HL-60/S4 treated with phorbol 12-myristate 13-acetate at 8.2 ng/mL for 4 days and 3 days (cell line): ENCODE results near the gene BCAR1.

Experiments used
- in situ Hi-C: fragments of 300-500 bp; cut with MboI; formaldehyde crosslinking; loops from 2 replicates; pipeline ENCODE4 v1.15.0; 2022; ENCODE audit warnings: low sequenced_read_pairs

BCAR1 gene

DNA sequence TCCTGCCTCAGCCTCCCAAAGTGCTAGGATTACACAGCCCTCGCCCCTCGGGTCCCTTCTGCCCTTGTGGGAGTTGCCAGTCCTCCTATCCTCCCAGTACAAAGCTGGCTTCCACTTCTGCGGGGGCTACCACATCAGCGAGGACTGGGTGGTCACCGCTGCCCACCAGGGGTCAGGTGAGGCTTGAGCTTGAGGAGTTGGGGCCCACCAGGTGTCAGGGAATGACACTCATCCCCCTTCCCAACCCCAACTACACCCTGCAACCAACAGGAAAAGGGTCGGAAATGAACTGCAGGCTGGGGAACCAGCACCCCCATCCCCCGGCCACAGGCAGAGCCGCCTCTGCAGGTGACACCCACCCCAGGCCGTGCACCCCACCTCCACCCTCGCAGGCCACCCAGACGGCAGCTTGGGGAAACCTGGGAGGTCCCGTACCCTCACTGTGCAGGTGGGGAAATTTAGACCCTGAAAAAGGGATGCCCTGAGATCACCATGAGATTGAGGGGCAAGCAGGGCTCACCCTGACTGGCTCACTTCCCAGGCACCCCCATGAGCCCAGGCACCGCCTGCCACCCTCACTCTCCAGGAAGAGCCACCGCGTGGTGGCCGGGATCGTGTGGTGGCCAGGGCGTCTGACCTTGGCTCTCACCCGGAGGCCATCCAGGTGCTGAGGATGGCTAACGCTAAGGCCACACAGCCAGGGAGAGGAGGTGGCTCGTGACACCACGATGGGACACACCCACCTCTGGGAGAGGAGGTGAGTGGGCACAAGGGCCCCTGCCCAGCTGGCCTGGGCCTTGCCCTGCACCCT, 24.7 kb downstream of the BCAR1 start:
- in situ Hi-C loops: no loop called here

DNA sequence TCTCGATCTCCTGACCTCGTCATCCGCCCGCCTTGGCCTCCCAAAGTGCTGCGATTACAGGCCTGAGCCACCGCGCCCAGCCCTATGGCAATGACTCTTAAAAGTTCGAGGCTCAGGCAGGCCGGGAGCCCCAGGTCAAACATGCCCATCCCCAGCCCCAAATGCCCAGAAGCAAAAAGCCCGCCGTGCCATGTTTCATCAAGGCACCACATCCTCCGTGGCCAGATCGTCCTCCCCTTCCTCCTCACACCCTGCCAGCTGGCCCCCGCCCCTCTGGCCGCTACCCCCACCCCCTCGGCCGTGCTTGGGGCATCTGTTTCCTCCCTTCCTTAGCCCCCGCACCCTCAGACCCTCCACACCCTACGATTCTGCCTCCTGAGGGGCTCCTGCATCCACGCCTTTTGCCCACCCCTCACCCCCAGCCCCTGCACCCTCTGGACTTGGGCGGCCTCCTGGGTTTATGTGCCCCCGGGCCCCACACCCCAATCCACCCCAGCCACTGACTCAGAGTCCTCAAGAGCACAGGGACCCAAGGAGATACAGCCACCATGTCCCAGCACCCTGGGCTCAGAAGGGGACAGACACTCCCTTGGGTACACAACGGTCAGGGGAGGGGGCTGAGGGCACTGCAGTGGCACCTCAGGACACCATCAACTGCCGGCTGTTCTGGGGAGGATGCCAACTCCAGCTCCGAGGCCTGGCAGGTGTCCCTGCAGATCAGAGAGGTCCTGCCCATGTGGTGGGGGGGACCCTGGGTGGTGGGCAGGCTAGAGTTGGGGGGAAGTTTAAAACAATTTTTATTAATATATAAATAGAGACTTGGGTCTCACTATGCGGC, 25.5 kb downstream of the BCAR1 start:
- in situ Hi-C loops: no loop called here

DNA sequence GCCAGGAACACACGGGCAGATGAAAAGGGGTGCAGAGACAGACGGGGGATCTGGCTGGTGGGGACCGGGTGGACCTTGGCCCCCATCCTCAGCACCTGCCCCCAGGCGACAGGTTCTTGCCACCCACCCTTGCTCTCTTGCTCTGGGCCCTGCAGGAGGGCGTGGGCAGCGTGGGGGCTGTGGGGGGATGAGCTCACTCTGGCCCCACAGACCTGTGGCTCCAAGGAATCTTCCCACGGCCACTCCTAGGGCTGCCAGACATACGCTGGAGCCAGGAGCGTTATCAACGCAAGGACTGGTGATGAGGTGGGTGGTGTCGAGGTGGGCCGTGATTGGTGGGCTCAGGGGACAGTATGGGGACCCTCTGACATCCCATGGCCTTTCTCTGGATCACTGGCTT, 26.3 kb downstream of the BCAR1 start:
- in situ Hi-C loops: no loop called here

DNA sequence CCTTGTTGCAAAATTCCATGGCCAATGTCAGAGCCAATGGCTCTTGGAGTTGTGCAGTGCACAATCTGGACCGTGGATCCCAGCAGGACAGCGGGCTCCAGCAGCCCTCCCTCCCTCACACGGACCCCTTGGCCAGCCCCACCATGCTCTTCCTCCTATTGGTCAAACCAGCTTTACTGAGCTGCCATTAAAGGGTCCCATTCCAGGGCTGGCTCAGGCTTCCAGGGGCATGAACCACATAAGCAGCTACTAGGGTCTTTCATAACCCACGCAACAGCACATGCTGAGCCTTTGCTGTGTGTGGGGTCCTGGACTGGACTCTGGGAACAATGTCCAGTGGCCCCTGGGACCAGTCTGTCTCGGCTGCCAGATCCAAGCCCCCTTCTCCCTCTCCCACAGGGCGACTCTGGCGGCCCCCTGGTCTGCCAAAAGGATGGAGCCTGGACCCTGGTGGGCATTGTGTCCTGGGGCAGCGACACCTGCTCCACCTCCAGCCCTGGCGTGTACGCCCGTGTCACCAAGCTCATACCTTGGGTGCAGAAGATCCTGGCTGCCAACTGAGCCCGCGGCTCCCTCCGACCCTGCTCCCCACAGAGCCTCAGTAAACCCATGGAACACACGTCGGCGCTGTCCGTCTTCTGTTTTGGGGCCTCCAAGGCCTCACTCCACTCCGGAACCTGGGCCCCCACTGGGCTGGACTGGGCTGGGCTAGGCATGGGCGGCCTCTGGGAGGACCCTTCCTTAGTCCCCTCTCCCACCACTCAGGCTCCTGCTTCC, 26.9 kb downstream of the BCAR1 start:
- in situ Hi-C loops: loop anchor here (25.0 kb wide), 2 partner anchors 163 to 538 kb away; no protein-coding TSS in a partner anchor

DNA sequence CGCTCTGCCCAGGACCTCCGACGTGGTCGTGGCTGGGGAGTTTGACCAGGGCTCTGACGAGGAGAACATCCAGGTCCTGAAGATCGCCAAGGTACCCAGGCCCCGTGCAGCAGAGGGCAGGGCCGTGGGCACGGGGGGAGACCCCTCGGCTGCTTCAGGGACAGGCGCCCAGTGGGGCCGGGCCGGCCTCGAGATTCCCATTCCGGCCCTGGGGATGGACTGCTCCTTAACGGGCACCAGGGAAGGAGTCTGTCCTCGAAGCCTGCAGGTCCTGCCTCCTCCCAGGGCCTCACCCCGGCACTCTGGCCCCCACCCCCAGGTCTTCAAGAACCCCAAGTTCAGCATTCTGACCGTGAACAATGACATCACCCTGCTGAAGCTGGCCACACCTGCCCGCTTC, 28.3 kb downstream of the BCAR1 start:
- in situ Hi-C loops: loop anchor here (25.0 kb wide), 2 partner anchors 164 to 539 kb away; no protein-coding TSS in a partner anchor

DNA sequence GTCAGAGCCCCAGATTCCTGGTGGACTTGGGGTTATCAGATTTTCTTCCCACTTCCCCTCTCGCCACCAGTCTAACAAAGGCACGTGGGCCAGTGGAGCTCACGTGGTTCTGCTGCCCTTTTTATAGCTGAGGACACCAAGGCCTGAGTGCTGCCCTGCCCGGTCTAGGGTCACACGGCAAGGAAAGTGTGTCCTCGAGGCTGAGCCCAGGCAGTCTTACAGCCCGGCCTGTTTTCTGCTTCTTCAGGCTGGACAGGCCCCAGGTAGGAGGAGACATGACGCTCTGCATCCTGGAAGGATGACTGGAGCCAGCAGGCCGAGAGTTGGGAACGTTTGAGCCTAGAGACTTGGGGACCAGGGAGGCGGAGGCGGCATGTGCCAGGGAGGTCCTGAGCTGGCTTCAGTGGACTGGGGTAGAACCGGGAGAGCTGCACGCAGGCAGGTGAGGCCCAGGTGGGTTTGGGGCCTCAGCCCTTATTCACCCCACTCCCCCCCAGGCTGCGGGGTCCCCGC, 29.1 kb downstream of the BCAR1 start:
- in situ Hi-C loops: loop anchor here (25.0 kb wide), 2 partner anchors 165 to 540 kb away; no protein-coding TSS in a partner anchor

DNA sequence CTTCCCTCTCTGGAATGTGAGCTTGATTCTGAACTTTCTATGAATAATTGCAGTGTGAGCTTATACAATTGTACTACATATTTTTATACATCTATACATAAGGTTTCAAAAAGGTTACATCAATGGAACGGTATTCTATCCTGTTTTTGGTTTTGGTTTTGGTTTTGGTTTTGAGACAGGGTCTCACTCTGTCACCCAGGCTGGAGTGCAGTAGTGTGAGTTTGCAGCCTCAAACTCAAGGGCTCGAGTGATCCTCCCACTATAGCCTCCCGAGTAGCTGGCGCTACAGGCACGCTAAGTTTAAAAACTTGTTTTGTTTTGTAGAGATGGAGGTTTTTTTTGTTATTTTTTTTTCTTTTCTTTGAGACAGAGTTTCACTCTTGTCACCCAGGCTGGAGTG, 31.6 kb downstream of the BCAR1 start:
- in situ Hi-C loops: loop anchor here (25.0 kb wide), 2 partner anchors 167 to 542 kb away; no protein-coding TSS in a partner anchor

DNA sequence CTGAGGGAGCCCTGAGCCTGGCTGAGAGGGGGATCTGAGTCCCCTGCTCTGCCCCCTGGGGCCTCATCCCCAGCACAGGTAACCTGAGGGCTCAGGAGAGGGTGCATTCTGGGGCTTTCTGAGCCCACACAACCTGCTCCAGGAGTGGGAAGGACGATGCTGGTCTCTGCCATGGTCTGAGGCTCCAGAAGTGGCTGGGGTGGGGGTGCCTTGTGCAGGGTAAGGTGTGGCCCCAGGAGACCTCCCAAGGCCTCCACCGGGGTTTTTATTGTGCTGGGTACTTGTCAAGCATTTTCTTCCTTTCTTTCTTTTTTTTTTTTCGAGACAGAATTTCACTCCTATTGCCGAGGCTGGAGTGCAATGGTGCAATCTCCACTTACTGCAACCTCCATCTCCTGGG, 32.3 kb downstream of the BCAR1 start:
- in situ Hi-C loops: loop anchor here (25.0 kb wide), 2 partner anchors 168 to 543 kb away; no protein-coding TSS in a partner anchor

DNA sequence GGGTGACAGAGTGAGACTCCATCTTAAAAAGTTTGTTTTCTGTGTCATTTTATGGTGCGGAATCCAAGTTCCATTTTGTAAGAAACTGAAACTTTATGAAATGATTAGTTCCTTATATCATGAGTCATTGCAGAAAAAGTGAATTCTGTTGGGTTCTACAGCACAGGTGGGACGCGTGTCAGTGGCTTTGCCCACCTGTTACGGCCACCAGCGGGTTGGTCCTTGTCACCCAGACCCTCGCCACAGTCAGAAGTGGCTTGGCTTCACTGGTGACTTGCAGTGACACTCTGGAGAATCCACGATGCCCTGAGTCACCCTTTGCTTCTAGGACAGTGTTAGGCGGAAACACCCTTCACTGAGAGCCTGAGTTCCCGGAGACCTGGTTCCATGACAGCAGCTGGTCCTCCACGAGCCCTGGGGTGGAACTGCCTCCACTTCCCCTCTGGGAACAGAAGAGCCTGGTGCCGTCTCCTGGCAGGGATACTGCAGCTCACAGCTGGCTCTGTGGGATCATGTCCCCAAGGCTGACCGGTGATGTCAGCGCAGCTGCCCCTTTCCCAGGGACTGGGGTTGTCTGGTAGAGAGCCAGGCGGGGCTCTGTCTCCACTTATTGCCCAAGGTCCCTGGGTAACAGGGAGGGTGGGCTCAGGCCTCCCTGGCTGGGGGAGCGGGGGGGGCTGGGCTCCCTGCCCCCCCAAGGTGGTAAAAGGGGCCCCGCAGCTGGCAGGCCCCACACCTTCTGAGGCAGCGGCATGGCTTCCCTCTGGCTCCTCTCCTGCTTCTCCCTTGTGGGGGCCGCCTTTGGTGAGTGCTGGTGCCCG, 33.0 kb downstream of the BCAR1 start, which contains the start of gene CTRB1:
Gene CTRB1, plus strand, starts transcription at position 733 of the 821 bp plus-strand sequence. Its CDS starts 20 bp downstream, at position 753.
- in situ Hi-C loops: loop anchor here (25.0 kb wide), 2 partner anchors 169 to 544 kb away; no protein-coding TSS in a partner anchor

DNA sequence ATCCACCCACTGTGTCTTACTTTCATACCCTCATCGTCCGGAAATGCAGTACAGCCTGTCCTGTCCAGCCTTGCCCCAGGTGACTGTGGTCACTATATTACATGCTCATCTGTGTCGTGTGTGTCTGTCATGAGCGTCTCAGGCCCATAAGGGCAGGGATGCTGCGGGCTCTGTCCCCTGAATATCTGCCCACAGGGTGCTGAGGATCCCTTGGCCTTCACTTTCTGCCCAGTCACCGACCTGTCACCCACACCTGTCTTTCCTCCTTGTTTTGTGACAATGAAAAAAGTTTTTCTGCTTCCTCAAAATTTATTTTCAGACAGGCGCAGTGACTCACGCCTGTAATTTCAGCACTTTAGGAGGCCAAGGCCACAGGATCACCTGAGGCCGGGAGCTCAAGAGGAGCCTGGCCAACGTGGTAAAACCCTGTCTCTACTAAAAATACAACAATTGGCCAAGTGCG, 34.0 kb downstream of the BCAR1 start:
- in situ Hi-C loops: loop anchor here (25.0 kb wide), 2 partner anchors 170 to 545 kb away; no protein-coding TSS in a partner anchor

DNA sequence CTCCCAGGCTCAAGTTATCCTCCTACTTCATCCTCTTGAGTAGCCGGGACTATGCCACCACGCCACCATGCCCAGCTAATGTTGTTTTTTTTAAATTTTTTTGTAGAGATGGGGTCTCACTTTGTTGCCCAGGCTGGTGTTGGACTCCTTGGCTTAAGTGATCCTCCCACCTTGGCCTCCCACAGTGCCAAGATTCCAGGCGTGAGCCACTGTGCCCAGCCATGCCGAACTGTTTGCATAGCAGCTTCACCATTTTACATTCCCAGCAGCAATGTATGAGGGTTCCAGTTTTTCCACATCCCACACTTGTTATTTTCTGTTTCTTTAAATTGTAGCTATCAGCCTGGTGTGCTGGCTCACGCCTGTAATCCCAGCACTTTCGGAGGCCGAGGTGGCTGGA, 34.8 kb downstream of the BCAR1 start:
- in situ Hi-C loops: loop anchor here (25.0 kb wide), 2 partner anchors 171 to 546 kb away; no protein-coding TSS in a partner anchor

DNA sequence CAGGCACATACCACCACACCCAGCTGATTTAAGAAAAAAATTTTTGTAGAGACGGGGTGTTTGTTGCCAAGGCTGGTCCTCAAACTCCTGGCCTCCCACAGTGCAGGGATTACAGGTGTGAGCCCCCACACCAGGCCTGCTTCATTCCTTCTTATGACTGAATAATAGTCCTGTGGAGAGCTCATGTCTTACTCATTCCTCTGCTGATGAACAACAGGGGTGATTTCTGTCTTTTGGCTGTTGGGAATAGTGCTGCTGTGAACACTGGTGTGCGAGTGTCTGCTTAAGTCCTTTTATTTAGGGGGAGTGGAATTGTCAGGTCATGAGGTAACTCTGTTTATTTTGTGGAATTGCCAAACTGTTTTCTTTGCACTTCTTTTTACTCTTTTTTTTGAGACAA, 35.3 kb downstream of the BCAR1 start:
- in situ Hi-C loops: loop anchor here (25.0 kb wide), 2 partner anchors 171 to 546 kb away; no protein-coding TSS in a partner anchor

DNA sequence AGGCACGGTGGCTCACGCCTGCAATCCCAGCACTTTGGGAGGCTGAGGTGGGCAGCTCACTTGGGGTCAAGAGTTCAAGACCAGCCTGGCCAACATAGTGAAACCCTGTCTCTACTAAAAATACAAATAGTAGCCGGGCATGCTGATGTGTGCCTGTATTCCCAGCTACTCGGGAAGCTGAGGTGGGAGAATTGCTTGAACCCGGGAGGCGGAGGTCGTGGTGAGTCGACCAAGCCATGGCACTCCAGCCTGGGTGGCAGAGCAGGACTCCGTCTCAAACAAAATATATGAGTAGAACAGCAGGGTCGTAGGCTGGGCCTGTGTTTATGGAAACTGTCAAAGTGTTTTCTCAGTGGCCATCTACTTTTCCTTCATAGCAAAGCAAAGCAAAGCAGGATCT, 40.1 kb downstream of the BCAR1 start:
- in situ Hi-C loops: loop anchor here (25.0 kb wide), 2 partner anchors 176 to 551 kb away; no protein-coding TSS in a partner anchor

DNA sequence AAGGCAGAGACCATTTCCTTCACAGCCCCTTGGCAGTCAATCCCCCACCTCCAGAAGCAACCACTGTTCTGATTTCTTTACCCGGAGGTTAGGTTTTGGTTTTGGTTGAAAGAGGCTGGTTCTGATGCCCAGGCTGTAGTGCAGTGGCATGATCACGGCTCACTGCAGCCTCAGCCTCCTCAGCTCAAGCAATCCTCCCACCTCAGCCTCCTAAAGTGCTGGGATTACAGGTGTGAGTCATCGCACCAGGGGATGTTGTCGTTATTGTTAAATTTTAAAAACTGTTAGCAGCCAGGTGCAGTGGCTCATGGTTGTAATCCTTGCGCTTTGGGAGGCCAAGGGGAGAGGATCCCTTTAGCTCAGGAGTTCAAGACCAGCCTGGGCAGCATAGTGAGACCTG, 41.5 kb downstream of the BCAR1 start:
- in situ Hi-C loops: loop anchor here (25.0 kb wide), 2 partner anchors 177 to 552 kb away; no protein-coding TSS in a partner anchor

DNA sequence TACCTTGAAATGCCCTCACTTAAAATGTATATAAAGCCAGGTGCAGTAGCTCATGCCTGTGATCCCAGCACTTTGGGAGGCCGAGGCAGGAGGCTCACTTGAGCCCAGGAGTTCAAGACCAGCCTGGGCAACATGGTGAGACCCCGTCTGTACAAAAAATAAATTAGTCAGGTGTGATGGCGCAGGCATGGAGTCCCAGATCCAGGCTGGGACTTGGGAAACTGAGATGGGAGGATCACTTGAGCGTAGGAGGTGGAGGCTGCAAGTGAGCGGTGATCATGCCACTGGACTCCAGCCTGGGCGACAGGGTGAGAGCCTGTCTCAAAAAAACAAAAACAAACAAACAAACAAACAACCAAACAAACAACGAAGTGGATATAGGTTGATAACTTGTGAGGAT, 41.9 kb downstream of the BCAR1 start:
- in situ Hi-C loops: loop anchor here (25.0 kb wide), 2 partner anchors 178 to 553 kb away; no protein-coding TSS in a partner anchor

DNA sequence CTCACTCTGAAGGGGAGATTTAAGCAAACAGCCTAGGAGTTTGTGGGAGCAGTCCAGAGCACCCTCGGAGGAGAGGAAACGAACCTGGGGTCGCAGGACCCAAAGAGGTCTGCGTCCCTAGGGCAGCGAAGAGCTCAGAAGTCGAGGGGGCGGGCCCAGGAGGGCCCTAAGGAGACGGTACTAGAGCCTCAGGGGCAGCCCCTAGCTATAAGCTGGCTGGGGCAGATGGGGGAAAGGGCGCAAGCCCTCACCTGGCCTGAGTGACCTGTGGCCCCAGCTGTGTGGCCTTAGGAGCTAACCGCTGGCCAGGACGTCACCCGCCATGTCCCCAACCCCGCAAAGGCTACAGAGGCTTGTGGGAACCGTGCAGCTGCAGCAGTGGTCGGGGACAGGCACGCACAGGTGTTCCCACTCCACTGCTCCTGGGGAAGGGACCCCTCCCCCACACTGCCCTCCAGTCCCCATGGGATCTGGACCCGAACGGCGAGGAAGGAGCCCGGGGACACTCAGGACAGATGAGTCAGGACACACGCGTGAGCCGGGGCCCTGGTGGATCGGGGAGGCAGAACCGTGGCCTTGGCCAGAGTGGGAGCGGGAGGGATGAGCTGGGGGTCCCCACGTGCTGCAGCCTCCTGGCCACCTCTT, 42.4 kb downstream of the BCAR1 start:
- in situ Hi-C loops: loop anchor here (25.0 kb wide), 2 partner anchors 178 to 553 kb away; no protein-coding TSS in a partner anchor

DNA sequence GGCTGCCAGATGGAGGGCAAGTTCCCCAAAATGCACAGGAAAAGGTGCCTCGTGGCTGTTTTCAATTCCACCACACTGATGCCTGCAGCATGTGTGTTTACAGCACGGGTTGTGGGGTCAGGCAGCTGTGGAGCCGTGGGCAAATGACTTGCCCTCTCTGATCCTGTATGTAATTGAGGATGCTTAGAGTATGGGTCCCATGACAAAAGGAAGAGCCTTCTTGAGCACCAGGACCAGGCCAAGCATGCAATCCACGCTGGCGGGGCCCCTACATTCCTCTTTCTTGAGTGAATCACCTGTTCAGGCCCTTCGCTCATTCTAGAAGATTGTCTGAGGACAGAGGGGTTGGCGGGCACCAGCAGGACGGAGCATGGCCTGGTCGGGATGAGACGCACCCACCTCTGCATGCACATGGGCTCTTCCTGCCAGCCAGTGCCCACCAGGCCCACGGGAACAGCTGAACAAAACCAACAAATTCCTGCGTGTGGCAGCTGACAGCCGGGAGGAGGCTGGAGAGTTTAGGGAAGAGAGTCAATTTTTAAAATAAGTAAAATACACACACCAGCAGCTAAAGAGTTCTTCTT, 43.1 kb downstream of the BCAR1 start:
- in situ Hi-C loops: loop anchor here (25.0 kb wide), 2 partner anchors 179 to 554 kb away; no protein-coding TSS in a partner anchor

DNA sequence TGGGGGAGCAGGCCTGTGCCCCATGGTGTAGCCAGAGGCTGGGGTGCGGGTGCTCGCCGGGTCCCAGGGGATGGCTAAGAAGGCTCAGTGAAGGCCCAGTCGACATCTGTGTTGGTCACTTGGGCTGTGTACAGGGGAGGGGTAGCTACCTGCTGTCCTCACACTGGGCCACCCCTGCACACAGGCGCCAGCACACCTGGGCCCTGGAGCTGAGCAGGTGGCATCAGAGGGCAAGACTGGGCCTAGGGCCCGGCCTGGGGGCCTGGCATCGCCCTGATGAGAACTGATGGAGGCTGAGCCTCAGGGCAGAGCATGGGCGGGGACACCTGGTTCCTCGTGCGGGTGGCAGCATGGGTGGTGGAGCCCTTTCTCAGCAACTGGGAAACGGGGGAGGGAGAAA, 43.6 kb downstream of the BCAR1 start:
- in situ Hi-C loops: loop anchor here (25.0 kb wide), 2 partner anchors 179 to 554 kb away; no protein-coding TSS in a partner anchor
